Stimulated activated naive B cell treated with anti-CD40 and anti-IgM and Interleukin-4, amounts not matched to agents 10 μg/mL and 1 μg/mL and 100 μg/mL, for 72 hours (primary cell): ENCODE measurements around the gene RNF213.
A peak's percentile ranks its signal among the peaks of the same experiment; 100 is the strongest.
"Not testable (repeated sequence)": the region's sequence is repeated elsewhere in the genome, so short reads cannot be mapped to it uniquely, and the experiment has no call there.

Experiments used
- ATAC-seq, 2 donors: fragments of 150-1000 bp; cut with Tn5 transposase; replicated peaks; 2 replicates each; pipeline ENCODE4 v1.10.0; 2021; ENCODE audit warnings: moderate library complexity in 1 of 2
- DNase-seq: peaks from one replicate; pipeline ENCODE4 v3.0.0; 2021
- H3K27ac Mint-ChIP-seq: one replicate; pipeline ENCODE4 v1.8.0; 2022; ENCODE audit warnings: mild to moderate bottlenecking, mixed read lengths
- H3K27me3 Mint-ChIP-seq, 2 donors: one replicate each; pipeline ENCODE4 v1.8.0; 2022; ENCODE audit warnings: mixed read lengths in 2 of 2
- H3K36me3 Mint-ChIP-seq, 2 donors: one replicate each; pipeline ENCODE4 v1.8.0; 2022; ENCODE audit warnings: mixed read lengths in 2 of 2, mild to moderate bottlenecking in 1 of 2
- H3K4me1 Mint-ChIP-seq, 2 donors: one replicate each; pipeline ENCODE4 v1.8.0; 2022; ENCODE audit warnings: mixed read lengths in 2 of 2, mild to moderate bottlenecking in 1 of 2
- H3K4me3 Mint-ChIP-seq, 2 donors: one replicate each; pipeline ENCODE4 v1.8.0; 2022; ENCODE audit warnings: mild to moderate bottlenecking in 2 of 2, mixed read lengths in 2 of 2, moderate library complexity in 1 of 2
- H3K9me3 Mint-ChIP-seq, 2 donors: one replicate each; pipeline ENCODE4 v1.8.0; 2022; ENCODE audit warnings: mixed read lengths in 2 of 2, mild to moderate bottlenecking in 1 of 2

The RNF213 gene

DNA sequence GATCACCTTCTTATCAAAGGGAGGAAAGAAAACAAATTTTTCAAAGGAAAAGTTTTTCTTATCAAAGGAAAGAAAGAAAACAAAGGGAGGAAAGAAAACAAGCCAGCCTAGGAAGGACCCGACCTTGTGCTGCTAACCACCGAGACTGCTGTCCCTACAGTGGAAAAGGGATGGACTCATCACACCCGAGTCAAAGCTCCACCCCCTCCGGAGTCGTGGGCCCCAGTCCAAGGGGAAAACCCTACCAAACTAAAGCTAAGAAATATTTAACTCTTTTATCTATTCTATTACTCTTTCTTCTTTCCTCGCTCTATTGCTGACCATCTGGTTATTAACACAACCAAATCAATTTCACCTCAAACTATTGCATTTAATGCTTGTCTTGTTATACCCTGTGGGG is 148.2 kb downstream of the RNF213 start:
- Mint-ChIP-seq H3K4me1 (peaks cover 0 to 6% of the 10 kb centered on the region in 2 donors), H3K27me3 (peaks cover 7 to 9% of the 10 kb centered on the region in 2 donors), H3K36me3 (no peaks in the 10 kb centered on the region), H3K4me3 (no peak overlapping the region), H3K27ac (no peak overlapping the region), H3K9me3 (no peaks in the 10 kb centered on the region)
- no peak for DNase-seq
- no peak for ATAC-seq

DNA sequence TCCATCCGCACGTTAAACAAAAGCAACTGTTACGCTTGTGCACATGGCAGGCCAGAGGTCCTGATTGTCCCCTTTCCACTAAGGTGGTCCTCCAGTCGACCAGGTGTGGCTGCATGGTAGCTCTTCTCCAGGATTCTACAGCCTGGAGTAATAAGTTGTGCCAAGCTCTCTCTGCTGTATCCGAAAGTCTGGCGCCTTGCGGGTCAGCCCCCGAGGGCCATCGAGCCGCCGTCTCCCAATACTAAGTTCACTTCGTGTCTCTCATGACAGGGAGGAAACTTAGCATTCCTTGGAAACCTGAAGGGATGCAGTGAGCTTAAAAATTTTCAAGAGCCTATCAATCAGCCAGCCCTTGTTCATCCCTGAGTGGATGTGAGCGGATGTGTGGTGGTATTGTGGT is 149.0 kb downstream of the RNF213 start:
- ATAC-seq (no peak), DNase-seq (no peak)
- Mint-ChIP-seq H3K27me3 (peaks cover 9 to 12% of the 10 kb centered on the region in 2 donors), H3K4me1 (peaks cover 7 to 13% of the 10 kb centered on the region in 2 donors), H3K4me3 (no peak overlapping the region), H3K9me3 (no peaks in the 10 kb centered on the region), H3K27ac (no peak overlapping the region), H3K36me3 (no peaks in the 10 kb centered on the region)

DNA sequence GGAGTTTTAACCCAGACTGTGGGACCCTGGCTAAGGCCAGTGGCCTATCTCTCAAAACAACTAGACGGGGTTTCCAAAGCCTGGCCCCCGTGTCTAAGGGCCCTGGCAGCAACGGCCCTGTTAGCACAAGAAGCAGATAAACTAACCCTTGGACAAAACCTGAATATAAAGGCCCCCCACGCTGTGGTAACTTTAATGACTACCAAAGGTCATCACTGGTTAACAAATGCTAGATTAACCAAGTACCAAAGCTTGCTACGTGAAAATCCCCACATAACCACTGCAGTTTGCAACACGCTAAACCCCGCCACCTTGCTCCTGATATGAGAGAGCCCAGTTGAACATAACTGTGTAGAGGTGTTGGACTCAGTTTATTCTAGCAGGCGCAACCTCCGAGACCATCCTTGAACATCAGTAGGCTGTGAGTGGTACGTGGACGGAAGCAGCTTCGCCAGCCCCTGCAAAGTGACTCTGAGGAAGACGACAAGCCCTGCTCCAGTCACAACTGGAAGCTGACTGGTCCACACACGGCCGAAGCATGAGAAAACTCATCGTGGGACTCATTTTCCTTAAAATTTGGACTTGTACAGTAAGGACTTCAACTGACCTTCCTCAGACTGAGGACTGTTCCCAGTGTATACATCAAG is 149.9 kb downstream of the RNF213 start:
- not testable (repeated sequence) for H3K4me3 Mint-ChIP-seq, ATAC-seq, H3K9me3 Mint-ChIP-seq, H3K36me3 Mint-ChIP-seq, DNase-seq, H3K27ac Mint-ChIP-seq
- Mint-ChIP-seq H3K4me1 (peaks cover 7 to 17% of the 10 kb centered on the region in 2 donors), H3K27me3 (peaks cover 9 to 12% of the 10 kb centered on the region in 2 donors)

DNA sequence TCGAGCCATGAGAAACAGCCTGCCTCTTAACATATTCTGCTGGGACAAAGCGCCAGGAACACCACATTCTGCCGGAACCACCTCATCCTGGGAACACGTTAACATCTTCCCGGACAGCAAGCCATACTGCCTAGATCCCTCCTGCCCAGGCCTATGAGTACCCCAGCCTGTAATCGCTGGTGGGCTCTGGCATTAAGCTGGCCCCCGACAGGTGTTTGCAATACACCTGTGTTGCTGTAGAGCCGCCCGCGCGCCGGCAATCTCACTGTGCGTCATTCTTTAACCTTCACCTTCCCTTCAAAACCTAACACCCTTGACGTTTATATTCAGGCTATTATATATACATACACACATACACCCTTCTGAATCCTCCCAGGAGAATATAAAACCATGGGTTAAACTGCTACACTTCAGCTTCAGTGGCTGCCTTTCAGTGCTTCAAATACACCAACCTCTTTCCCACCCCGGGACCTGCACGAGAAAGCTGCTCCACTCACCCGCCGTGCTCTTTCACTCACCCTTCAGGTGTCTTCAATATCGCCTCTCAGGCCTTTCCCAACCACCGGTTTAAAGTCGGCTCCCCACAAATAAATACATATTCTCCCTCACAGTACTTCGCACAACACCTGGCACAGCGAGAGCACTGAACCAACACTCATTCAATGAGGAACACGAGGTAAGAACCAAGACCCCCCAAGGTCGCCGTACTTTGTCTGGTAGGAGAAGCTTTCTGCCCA is 153.3 kb downstream of the RNF213 start:
- Mint-ChIP-seq H3K27me3 (peaks cover 9 to 11% of the 10 kb centered on the region in 2 donors), H3K9me3 (no peaks in the 10 kb centered on the region), H3K36me3 (peaks cover 2 to 17% of the 10 kb centered on the region in 2 donors), H3K4me1 (peaks cover 13 to 42% of the 10 kb centered on the region in 2 donors), H3K4me3 (peak overlapping the region; percentile 89 to 97), H3K27ac (peak overlapping the region; percentile 93)
- ATAC-seq = no peak
- DNase-seq = no peak

DNA sequence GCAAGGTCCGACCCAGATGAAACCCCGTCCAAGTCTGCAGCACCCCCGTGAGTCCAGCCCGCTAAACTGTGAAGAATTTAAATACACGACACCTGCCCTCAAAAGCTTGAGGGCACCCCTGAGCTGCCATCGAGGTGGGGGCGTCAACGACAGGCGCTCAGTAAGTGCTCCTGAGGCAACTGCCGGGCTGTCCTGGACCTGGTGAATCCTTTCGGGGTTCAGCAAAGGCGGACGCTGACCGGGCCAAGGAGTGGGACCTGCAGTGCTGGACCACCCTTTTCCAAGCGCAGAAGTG is 153.8 kb downstream of the RNF213 start:
- Mint-ChIP-seq H3K36me3 (peaks cover 5 to 20% of the 10 kb centered on the region in 2 donors), H3K27me3 (peaks cover 8 to 9% of the 10 kb centered on the region in 2 donors), H3K27ac (peak overlapping the region; percentile 93), H3K4me3 (peak overlapping the region; percentile 89 to 97), H3K9me3 (no peaks in the 10 kb centered on the region), H3K4me1 (peaks cover 14 to 42% of the 10 kb centered on the region in 2 donors)
- DNase-seq (no peak), ATAC-seq (peak in 1 of 2 donors; percentile 14)

DNA sequence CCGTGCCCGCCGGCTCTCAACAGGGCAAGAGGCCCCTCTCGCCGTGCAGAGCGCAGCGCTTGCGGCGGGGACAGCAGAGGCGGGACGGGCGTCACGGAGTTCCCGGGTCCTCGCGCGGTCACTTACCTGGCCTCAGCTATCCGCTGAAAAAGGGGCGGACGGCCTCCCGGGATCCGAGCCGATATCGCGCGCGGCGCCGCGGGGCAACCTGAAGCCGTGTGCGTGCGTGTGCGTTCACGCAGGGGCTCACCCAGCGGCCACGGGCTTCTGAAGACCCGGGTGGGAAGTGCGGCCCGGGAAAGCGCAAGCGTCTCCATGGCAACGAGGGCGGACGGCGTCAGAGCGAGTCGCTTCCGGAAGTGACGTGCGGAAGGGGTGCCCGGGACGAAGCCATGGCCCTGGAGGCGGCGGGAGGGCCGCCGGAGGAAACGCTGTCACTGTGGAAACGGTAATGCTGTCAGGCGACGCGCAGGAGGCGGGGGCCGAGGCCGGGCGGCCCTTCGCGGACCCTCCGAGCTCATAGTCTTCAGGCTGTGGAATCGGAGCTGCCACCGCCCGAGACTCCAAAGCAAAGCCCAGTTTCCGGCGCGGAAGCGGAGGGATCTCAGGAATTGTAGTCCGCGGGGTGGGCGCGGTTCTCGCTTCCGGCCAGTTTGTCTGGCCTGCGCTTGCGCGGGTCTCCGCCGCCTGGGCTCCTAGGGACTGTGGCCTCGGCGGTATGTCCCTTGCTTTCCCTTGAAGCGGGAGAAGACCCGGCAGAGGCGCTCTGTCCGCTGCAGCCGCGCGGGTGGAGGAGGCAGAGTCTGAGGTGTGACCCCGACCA is 154.4 kb downstream of the RNF213 start, which contains the start of gene ENDOV:
Gene ENDOV, plus strand, starts transcription at position 365 of the 823 bp plus-strand sequence. Its CDS starts 28 bp downstream, at position 393.
- ATAC-seq = peak; percentile 96
- peak within 1 kb of the TSS; percentile 93 for H3K27ac Mint-ChIP-seq

DNA sequence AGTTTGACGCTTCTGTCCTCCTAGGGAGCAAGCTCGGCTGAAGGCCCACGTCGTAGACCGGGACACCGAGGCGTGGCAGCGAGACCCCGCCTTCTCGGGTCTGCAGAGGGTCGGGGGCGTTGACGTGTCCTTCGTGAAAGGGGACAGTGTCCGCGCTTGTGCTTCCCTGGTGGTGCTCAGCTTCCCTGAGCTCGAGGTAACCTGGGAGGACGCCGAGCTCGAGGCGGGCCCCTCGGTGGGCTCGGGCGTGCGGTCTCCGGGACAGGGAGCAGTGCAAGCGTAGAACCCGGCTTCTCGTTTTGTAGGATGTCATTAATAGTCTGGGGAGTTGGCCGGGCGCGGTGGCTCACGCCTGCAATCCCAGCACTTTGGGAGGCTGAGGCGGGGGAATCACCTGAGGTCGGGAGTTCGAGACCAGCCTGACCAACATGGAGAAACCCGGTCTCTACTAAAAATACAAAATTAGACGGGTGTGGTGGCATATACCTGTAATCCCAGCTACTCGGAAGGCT is 155.0 kb downstream of the RNF213 start:
- H3K4me3 Mint-ChIP-seq = peak overlapping the region; percentile 89 to 97
- H3K27me3 Mint-ChIP-seq = peaks cover 8 to 9% of the 10 kb centered on the region in 2 donors
- no peaks in the 10 kb centered on the region for H3K9me3 Mint-ChIP-seq
- DNase-seq (no peak), ATAC-seq (peak in 1 of 2 donors; percentile 30)
- peak overlapping the region; percentile 93 for H3K27ac Mint-ChIP-seq
- H3K36me3 Mint-ChIP-seq = peaks cover 13 to 29% of the 10 kb centered on the region in 2 donors
- peaks cover 15 to 42% of the 10 kb centered on the region in 2 donors for H3K4me1 Mint-ChIP-seq

More for the DNA sequence above, 154.4 kb downstream of the RNF213 start, which contains the start of gene ENDOV:
- H3K4me1 Mint-ChIP-seq = peaks cover 15 to 42% of the 10 kb centered on the region in 2 donors
- no peaks in the 10 kb centered on the region for H3K9me3 Mint-ChIP-seq
- DNase-seq = peak; percentile 89
- peaks cover 11 to 26% of the 10 kb centered on the region in 2 donors for H3K36me3 Mint-ChIP-seq
- H3K27me3 Mint-ChIP-seq = peaks cover 8 to 9% of the 10 kb centered on the region in 2 donors
- peak within 1 kb of the TSS; percentile 89 to 97 for H3K4me3 Mint-ChIP-seq

DNA sequence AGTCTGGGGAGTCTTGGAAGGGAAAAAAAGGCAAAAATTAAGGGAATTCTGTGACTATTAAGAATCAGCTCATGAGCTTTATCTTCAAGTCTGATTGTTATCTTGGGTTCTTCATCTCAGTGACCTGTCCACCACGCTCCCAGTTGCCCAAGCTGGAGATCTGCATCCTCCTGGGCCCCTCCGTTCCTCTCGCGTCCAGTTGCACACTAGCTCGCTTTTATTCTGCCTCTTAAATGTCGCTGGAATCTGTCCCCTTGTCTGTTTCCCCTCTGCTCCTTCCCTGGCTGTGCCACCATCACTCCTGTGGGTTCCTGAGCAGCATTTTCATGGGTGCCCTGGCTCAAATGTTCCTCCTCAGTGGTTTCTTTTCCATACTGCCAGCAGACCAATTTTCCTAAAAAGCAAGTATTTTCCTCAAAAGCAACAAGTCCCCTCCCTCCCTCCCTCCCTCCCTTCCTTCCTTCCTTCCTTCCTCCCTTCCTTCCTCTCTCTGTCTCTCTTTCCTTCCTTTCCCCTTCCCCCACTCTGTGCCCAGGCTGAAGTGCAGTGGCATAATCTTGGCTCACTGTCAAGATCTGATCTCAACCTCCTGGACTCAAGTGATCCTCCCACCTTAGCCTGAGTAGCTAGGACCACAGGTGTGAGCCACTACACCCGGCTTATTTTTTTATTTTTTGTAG is 155.7 kb downstream of the RNF213 start:
- Mint-ChIP-seq H3K4me1 (peaks cover 15 to 42% of the 10 kb centered on the region in 2 donors), H3K27me3 (peaks cover 8 to 9% of the 10 kb centered on the region in 2 donors), H3K4me3 (peak overlapping the region; percentile 89 to 97), H3K27ac (peak overlapping the region; percentile 88), H3K9me3 (no peaks in the 10 kb centered on the region), H3K36me3 (peaks cover 13 to 29% of the 10 kb centered on the region in 2 donors)
- no peak for ATAC-seq
- DNase-seq = no peak

DNA sequence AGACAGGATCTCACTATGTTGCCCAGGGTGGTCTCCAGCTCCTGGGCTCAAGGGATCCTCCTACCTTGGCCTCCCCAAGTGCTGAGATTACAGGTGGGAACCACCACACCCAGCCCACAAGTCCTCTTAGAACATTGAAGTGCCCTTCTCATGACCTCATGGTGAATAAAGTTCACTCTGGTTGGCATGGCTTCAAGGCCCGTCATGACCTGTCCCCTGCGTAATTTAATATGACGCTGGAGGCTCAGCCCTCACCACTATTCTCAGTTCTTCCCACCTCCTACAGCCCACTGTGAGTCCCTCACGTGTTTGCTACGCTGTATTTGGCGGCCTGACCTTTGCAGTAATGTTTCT is 156.3 kb downstream of the RNF213 start:
- Mint-ChIP-seq H3K4me1 (peaks cover 15 to 42% of the 10 kb centered on the region in 2 donors), H3K36me3 (peaks cover 13 to 29% of the 10 kb centered on the region in 2 donors), H3K4me3 (peak overlapping the region; percentile 89 to 97), H3K9me3 (no peaks in the 10 kb centered on the region), H3K27me3 (peaks cover 8 to 9% of the 10 kb centered on the region in 2 donors), H3K27ac (peak overlapping the region; percentile 88)
- ATAC-seq = no peak
- no peak for DNase-seq

DNA sequence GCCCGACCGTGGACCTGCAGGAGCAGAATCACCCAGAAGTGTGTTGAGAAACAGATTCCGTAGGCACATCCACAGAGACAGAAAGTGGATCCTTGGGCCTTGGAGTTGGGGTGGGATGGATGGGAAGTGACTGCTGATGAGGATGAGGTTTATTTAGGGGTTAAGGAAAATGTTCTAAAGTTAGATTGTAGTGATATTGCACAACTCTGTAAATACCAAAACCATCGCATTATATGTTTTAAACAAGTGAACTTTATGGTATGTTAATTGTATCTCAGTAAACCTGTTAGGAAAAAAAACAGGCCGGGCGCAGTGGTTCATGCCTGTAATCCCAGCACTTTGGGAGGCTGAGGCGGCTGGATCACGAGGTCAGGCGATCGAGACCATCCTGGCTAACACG is 157.9 kb downstream of the RNF213 start:
- Mint-ChIP-seq H3K27ac (no peak overlapping the region), H3K4me3 (no peak overlapping the region), H3K36me3 (peaks cover 15 to 29% of the 10 kb centered on the region in 2 donors), H3K27me3 (peaks cover under 1 to 4% of the 10 kb centered on the region in 2 donors), H3K4me1 (peaks cover 19 to 36% of the 10 kb centered on the region in 2 donors), H3K9me3 (no peaks in the 10 kb centered on the region)
- ATAC-seq (no peak), DNase-seq (no peak)

DNA sequence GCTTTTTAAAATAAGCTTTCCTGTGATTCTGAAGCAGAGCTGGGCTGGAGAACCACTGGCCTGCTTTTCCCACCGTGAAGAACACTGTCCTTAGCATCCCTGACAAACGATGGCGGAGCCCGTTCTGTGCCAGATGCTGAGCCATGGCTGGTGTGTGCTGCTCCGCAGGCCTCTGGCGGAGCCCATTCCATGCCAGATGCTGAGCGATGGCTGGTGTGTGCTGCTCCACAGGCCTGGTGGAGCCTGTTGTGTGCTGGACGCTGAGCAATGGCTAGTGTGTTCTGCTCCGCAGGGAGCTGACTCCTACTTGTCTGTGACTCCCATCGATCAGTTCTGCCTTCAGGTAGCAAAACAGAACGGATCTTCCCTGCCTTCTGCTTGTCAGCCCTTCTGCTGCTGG is 158.6 kb downstream of the RNF213 start:
- H3K27ac Mint-ChIP-seq = no peak overlapping the region
- peaks cover 0 to 1% of the 10 kb centered on the region in 2 donors for H3K27me3 Mint-ChIP-seq
- H3K4me3 Mint-ChIP-seq = no peak overlapping the region
- H3K36me3 Mint-ChIP-seq = peaks cover 18 to 29% of the 10 kb centered on the region in 2 donors
- ATAC-seq = no peak
- H3K9me3 Mint-ChIP-seq = no peaks in the 10 kb centered on the region
- DNase-seq = no peak
- H3K4me1 Mint-ChIP-seq = peaks cover 22 to 39% of the 10 kb centered on the region in 2 donors

DNA sequence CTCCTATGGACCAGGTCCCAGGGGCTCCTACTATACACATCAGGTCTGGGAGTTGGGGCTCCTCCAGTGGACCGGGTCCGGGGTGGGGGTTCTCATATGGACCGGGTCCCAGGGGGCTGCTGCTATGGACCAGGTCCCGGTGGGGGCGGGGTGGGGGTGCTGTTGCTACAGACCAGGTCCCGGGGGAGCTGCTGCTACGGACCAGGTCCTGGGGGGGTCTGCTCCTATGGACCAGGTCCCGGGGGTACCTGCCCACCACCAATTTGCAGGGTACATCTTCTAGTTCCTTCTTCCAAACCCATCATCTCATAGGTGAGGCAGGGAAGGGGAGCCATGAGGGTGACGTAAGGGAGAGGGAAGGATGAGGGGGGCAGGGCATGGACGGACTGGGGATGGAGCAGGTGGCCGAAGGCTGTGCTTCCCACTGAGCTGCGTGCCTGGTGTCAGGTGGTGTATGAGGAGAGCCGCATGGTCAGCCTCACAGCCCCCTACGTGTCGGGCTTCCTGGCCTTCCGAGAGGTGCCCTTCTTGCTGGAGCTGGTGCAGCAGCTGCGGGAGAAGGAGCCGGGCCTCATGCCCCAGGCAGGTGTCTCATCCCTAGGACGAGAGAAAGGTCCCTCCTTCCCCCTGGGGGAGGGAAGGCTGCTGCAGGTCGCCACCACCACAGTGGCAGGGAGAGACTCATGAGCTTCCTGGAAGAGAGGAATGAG is 160.9 kb downstream of the RNF213 start:
- H3K9me3 Mint-ChIP-seq = no peaks in the 10 kb centered on the region
- no peaks in the 10 kb centered on the region for H3K27me3 Mint-ChIP-seq
- no peak overlapping the region for H3K4me3 Mint-ChIP-seq
- H3K4me1 Mint-ChIP-seq = peaks cover 29 to 45% of the 10 kb centered on the region in 2 donors
- DNase-seq = no peak
- no peak overlapping the region for H3K27ac Mint-ChIP-seq
- peaks cover 16 to 25% of the 10 kb centered on the region in 2 donors for H3K36me3 Mint-ChIP-seq
- ATAC-seq = no peak

DNA sequence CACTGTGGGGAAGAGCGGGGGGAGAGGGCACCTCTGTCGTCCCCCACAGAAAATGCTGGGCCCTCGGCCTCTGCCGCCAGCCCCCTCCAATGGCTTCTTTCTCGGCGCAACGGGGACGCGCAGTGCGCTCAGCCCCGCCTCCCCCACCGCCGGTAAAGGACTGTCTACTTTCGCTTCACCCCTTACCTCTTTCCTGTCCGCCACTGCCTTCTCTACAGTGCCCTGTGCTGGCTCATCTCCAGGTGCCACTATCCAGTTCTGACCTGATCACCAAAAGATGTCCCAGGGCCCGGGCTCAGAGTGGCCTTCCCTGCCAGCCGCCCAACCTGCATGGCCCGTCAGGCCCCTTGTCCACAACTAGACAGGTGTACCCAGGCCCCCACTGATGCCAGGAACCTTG is 161.6 kb downstream of the RNF213 start:
- peaks cover 16 to 22% of the 10 kb centered on the region in 2 donors for H3K36me3 Mint-ChIP-seq
- H3K4me3 Mint-ChIP-seq = no peak overlapping the region
- peak overlapping the region; percentile 77 for H3K27ac Mint-ChIP-seq
- no peaks in the 10 kb centered on the region for H3K9me3 Mint-ChIP-seq
- H3K4me1 Mint-ChIP-seq = peaks cover 32 to 45% of the 10 kb centered on the region in 2 donors
- no peak for ATAC-seq
- no peaks in the 10 kb centered on the region for H3K27me3 Mint-ChIP-seq
- DNase-seq = no peak
